Fibroblast of the aortic adventitia (primary cell): ENCODE measurements around the gene EFEMP1. TPM values are rescaled to one million over a fixed set of nuclear protein-coding genes. Genes with fewer than 3 reads are reported as not detected.

Experiments
- DNase-seq: peaks from one replicate; pipeline ENCODE4 v3.0.0-alpha.2; 2010; ENCODE audit warnings: low read depth
- H3K4me3 ChIP-seq: 2 replicates; pipeline ENCODE4 v1.5.1; 2011; ENCODE audit warnings: low read depth, mild to moderate bottlenecking, control low read depth, low read length, moderate library complexity
- CTCF ChIP-seq: IDR thresholded peaks from 2 replicates; pipeline ENCODE4 v1.5.1; 2011; ENCODE audit warnings: mild to moderate bottlenecking, low read length, control low read depth, inconsistent platforms; ENCODE audit not compliant: insufficient read depth
- total RNA-seq: library from RNA; depleted of rRNA; stranded (reverse); fragments of >200 nt; gene quantifications from 2 replicates; pipeline ENCODE4 v1.2.3, GENCODE V29; 2012; ENCODE audit warnings: low replicate concordance

EFEMP1 gene
- 652 and 1,009 TPM in 2 replicates for total RNA-seq

GRCh38 chr2:55923091-55923981, at the start of gene EFEMP1:
EFEMP1 (minus strand) TSS chr2:55923782; CDS start chr2:55922440, 1,342 bp downstream.
- DNase-seq = peak; percentile 74
- TF ChIP-seq CTCF = no peak

GRCh38 chr2:55970500-55970899, 46.9 kb upstream of the EFEMP1 start:
- DNase-seq = no peak
- no peak for TF ChIP-seq CTCF
- H3K4me3 ChIP-seq = no peak overlapping the region

More at GRCh38 chr2:55923091-55923981, at the start of gene EFEMP1:
- peak within 1 kb of the TSS; percentile 95 for H3K4me3 ChIP-seq

- no peak overlapping the region for H3K4me3 ChIP-seq
- DNase-seq = no peak
- TF ChIP-seq CTCF = no peak
These were observed 45.4 kb upstream of the EFEMP1 start for GRCh38 chr2:55968941-55969340.

GRCh38 chr2:55966401-55967118, 43.0 kb upstream of the EFEMP1 start:
- peak; percentile 42 for DNase-seq
- H3K4me3 ChIP-seq = no peak overlapping the region
- no peak for TF ChIP-seq CTCF

- H3K4me3 ChIP-seq = no peak overlapping the region
- TF ChIP-seq CTCF = no peak
- peak; percentile 66 for DNase-seq
These were observed 42.4 kb upstream of the EFEMP1 start for GRCh38 chr2:55965966-55966365.

GRCh38 chr2:55965276-55965675, 41.7 kb upstream of the EFEMP1 start:
- no peak for DNase-seq
- no peak overlapping the region for H3K4me3 ChIP-seq
- TF ChIP-seq CTCF = no peak
